ENCODE data around the gene NUP160.
"Not testable (repeated sequence)": the region's sequence is repeated elsewhere in the genome, so short reads cannot be mapped to it uniquely, and the experiment has no call there.

NUP160 gene

GRCh38 chr11:47765086-47765485, 83.1 kb downstream of the NUP160 start:
- Histone ChIP-seq H3K9me3 (ENCODE audit: control extremely low read depth in 1 of 5, control insufficient read depth in 4 of 5, insufficient read depth in 2 of 5, low read depth in 1 of 5, low read length in 4 of 5) (no peaks in the 10 kb centered on the region), H3K4me3 (ENCODE audit: control insufficient read depth in 1 of 7, extremely low read depth in 1 of 7, insufficient read depth in 4 of 7, low read depth in 2 of 7, low read length in 6 of 7) (peak overlapping the region in 3 of 7 experiments; percentile 39 to 94 (median 50)), H3K4me1 (ENCODE audit: control extremely low read depth in 1 of 4, control insufficient read depth in 4 of 4, insufficient read depth in 4 of 4, low read length in 3 of 4) (peaks cover 8 to 26% (median 21%) of the 10 kb centered on the region in 4 experiments), H3K36me3 (ENCODE audit: control insufficient read depth in 4 of 4, insufficient read depth in 4 of 4, low read length in 3 of 4) (peaks cover 7 to 45% (median 24%) of the 10 kb centered on the region in 4 experiments), H3K27me3 (replicated peaks in 2 of 5; ENCODE audit: control insufficient read depth in 4 of 5, insufficient read depth in 5 of 5, low read length in 4 of 5) (no peaks in the 10 kb centered on the region), H3K27ac (ENCODE audit: insufficient read depth in 1 of 2, low read depth in 1 of 2, low read length in 2 of 2, poor library complexity in 1 of 2, severe bottlenecking in 2 of 2) (peak overlapping the region in 1 of 2 experiments; percentile 46)
- no CpG with 5 or more reads among the region's 2 CpGs for WGBS (ENCODE audit: insufficient coverage)
- ChIA-PET CTCF (no interaction called here), POLR2A (interaction anchor here (0.6 kb wide), 2 partner anchors 9 to 155 kb away, joined by 3 to 9 read pairs; no protein-coding TSS in a partner anchor)
- no peak for DNase-seq

GRCh38 chr11:47759291-47759690, 88.9 kb downstream of the NUP160 start:
- ChIA-PET POLR2A (interaction anchor here (0.7 kb wide), 2 partner anchors 16 to 819 kb away, joined by 5 to 6 read pairs; no protein-coding TSS in a partner anchor), CTCF (interaction anchor here (0.6 kb wide), 1 partner anchor 464 kb away, joined by 3 read pairs; no protein-coding TSS in a partner anchor)
- H3K4me1 ChIP-seq (ENCODE audit: control extremely low read depth in 1 of 4, control insufficient read depth in 4 of 4, insufficient read depth in 4 of 4, low read length in 3 of 4); DNase-seq; H3K4me3 ChIP-seq (ENCODE audit: control insufficient read depth in 1 of 7, extremely low read depth in 1 of 7, insufficient read depth in 4 of 7, low read depth in 2 of 7, low read length in 6 of 7); H3K27me3 ChIP-seq (replicated peaks in 2 of 5; ENCODE audit: control insufficient read depth in 4 of 5, insufficient read depth in 5 of 5, low read length in 4 of 5); H3K27ac ChIP-seq (ENCODE audit: insufficient read depth in 1 of 2, low read depth in 1 of 2, low read length in 2 of 2, poor library complexity in 1 of 2, severe bottlenecking in 2 of 2); H3K9me3 ChIP-seq (ENCODE audit: control extremely low read depth in 1 of 5, control insufficient read depth in 4 of 5, insufficient read depth in 2 of 5, low read depth in 1 of 5, low read length in 4 of 5): not testable (repeated sequence)
- H3K36me3 ChIP-seq (ENCODE audit: control insufficient read depth in 4 of 4, insufficient read depth in 4 of 4, low read length in 3 of 4): peaks cover 16 to 73% (median 51%) of the 10 kb centered on the region in 4 experiments
- 91% methylated on average over 8 of the region's 11 CpGs for WGBS (ENCODE audit: insufficient coverage)

GRCh38 chr11:47756208-47756607, 91.9 kb downstream of the NUP160 start:
- no peak for DNase-seq
- ChIA-PET CTCF (interaction anchor here (1.2 kb wide), 1 partner anchor 37 kb away, joined by 3 read pairs; no protein-coding TSS in a partner anchor), POLR2A (no interaction called here)
- H3K27me3 ChIP-seq (replicated peaks in 2 of 5; ENCODE audit: control insufficient read depth in 4 of 5, insufficient read depth in 5 of 5, low read length in 4 of 5): no peaks in the 10 kb centered on the region
- peaks cover 16 to 78% (median 55%) of the 10 kb centered on the region in 4 experiments for H3K36me3 ChIP-seq (ENCODE audit: control insufficient read depth in 4 of 4, insufficient read depth in 4 of 4, low read length in 3 of 4)
- WGBS (ENCODE audit: insufficient coverage): 100% methylated on average over 3 of the region's 4 CpGs
- no peaks in the 10 kb centered on the region for H3K4me1 ChIP-seq (ENCODE audit: control extremely low read depth in 1 of 4, control insufficient read depth in 4 of 4, insufficient read depth in 4 of 4, low read length in 3 of 4)
- H3K27ac ChIP-seq (ENCODE audit: insufficient read depth in 1 of 2, low read depth in 1 of 2, low read length in 2 of 2, poor library complexity in 1 of 2, severe bottlenecking in 2 of 2): no peak overlapping the region
- H3K9me3 ChIP-seq (ENCODE audit: control extremely low read depth in 1 of 5, control insufficient read depth in 4 of 5, insufficient read depth in 2 of 5, low read depth in 1 of 5, low read length in 4 of 5): no peaks in the 10 kb centered on the region
- H3K4me3 ChIP-seq (ENCODE audit: control insufficient read depth in 1 of 7, extremely low read depth in 1 of 7, insufficient read depth in 4 of 7, low read depth in 2 of 7, low read length in 6 of 7): no peak overlapping the region

- WGBS (ENCODE audit: insufficient coverage): 100% methylated on average over 2 of the region's 5 CpGs
- Histone ChIP-seq H3K4me3 (ENCODE audit: control insufficient read depth in 1 of 7, extremely low read depth in 1 of 7, insufficient read depth in 4 of 7, low read depth in 2 of 7, low read length in 6 of 7) (no peak overlapping the region), H3K9me3 (ENCODE audit: control extremely low read depth in 1 of 5, control insufficient read depth in 4 of 5, insufficient read depth in 2 of 5, low read depth in 1 of 5, low read length in 4 of 5) (peaks cover 0 to 2% (median 0%) of the 10 kb centered on the region in 5 experiments), H3K27me3 (replicated peaks in 2 of 5; ENCODE audit: control insufficient read depth in 4 of 5, insufficient read depth in 5 of 5, low read length in 4 of 5) (no peaks in the 10 kb centered on the region), H3K4me1 (ENCODE audit: control extremely low read depth in 1 of 4, control insufficient read depth in 4 of 4, insufficient read depth in 4 of 4, low read length in 3 of 4) (no peaks in the 10 kb centered on the region), H3K27ac (ENCODE audit: insufficient read depth in 1 of 2, low read depth in 1 of 2, low read length in 2 of 2, poor library complexity in 1 of 2, severe bottlenecking in 2 of 2) (no peak overlapping the region), H3K36me3 (ENCODE audit: control insufficient read depth in 4 of 4, insufficient read depth in 4 of 4, low read length in 3 of 4) (peaks cover 21 to 86% (median 59%) of the 10 kb centered on the region in 4 experiments)
- ChIA-PET CTCF (no interaction called here), POLR2A (no interaction called here)
- no peak for DNase-seq
These were observed 97.4 kb downstream of the NUP160 start for GRCh38 chr11:47750725-47751124.

- H3K4me3 ChIP-seq (ENCODE audit: control insufficient read depth in 1 of 7, extremely low read depth in 1 of 7, insufficient read depth in 4 of 7, low read depth in 2 of 7, low read length in 6 of 7); H3K4me1 ChIP-seq (ENCODE audit: control extremely low read depth in 1 of 4, control insufficient read depth in 4 of 4, insufficient read depth in 4 of 4, low read length in 3 of 4); H3K27ac ChIP-seq (ENCODE audit: insufficient read depth in 1 of 2, low read depth in 1 of 2, low read length in 2 of 2, poor library complexity in 1 of 2, severe bottlenecking in 2 of 2); DNase-seq; H3K9me3 ChIP-seq (ENCODE audit: control extremely low read depth in 1 of 5, control insufficient read depth in 4 of 5, insufficient read depth in 2 of 5, low read depth in 1 of 5, low read length in 4 of 5); CTCF ChIA-PET; H3K27me3 ChIP-seq (replicated peaks in 2 of 5; ENCODE audit: control insufficient read depth in 4 of 5, insufficient read depth in 5 of 5, low read length in 4 of 5): not testable (repeated sequence)
- H3K36me3 ChIP-seq (ENCODE audit: control insufficient read depth in 4 of 4, insufficient read depth in 4 of 4, low read length in 3 of 4): peaks cover 35 to 90% (median 66%) of the 10 kb centered on the region in 4 experiments
- WGBS (ENCODE audit: insufficient coverage): 95% methylated on average over 5 of the region's 7 CpGs
- POLR2A ChIA-PET: interaction anchor here (1.0 kb wide), 1 partner anchor 11 kb away, joined by 3 read pairs; no protein-coding TSS in a partner anchor
These were observed 105.7 kb downstream of the NUP160 start for GRCh38 chr11:47742494-47742893.

GRCh38 chr11:47737817-47738216, 110.3 kb downstream of the NUP160 start:
- H3K27ac ChIP-seq (ENCODE audit: insufficient read depth in 1 of 2, low read depth in 1 of 2, low read length in 2 of 2, poor library complexity in 1 of 2, severe bottlenecking in 2 of 2); H3K9me3 ChIP-seq (ENCODE audit: control extremely low read depth in 1 of 5, control insufficient read depth in 4 of 5, insufficient read depth in 2 of 5, low read depth in 1 of 5, low read length in 4 of 5); H3K4me3 ChIP-seq (ENCODE audit: control insufficient read depth in 1 of 7, extremely low read depth in 1 of 7, insufficient read depth in 4 of 7, low read depth in 2 of 7, low read length in 6 of 7); H3K4me1 ChIP-seq (ENCODE audit: control extremely low read depth in 1 of 4, control insufficient read depth in 4 of 4, insufficient read depth in 4 of 4, low read length in 3 of 4); POLR2A ChIA-PET; CTCF ChIA-PET; H3K27me3 ChIP-seq (replicated peaks in 2 of 5; ENCODE audit: control insufficient read depth in 4 of 5, insufficient read depth in 5 of 5, low read length in 4 of 5); DNase-seq: not testable (repeated sequence)
- H3K36me3 ChIP-seq (ENCODE audit: control insufficient read depth in 4 of 4, insufficient read depth in 4 of 4, low read length in 3 of 4): peaks cover 22 to 81% (median 53%) of the 10 kb centered on the region in 4 experiments
- WGBS (ENCODE audit: insufficient coverage): 100% methylated on average over 3 of the region's 7 CpGs

- Histone ChIP-seq H3K27ac (ENCODE audit: insufficient read depth in 1 of 2, low read depth in 1 of 2, low read length in 2 of 2, poor library complexity in 1 of 2, severe bottlenecking in 2 of 2) (no peak overlapping the region), H3K36me3 (ENCODE audit: control insufficient read depth in 4 of 4, insufficient read depth in 4 of 4, low read length in 3 of 4) (peaks cover 34 to 89% (median 60%) of the 10 kb centered on the region in 4 experiments), H3K4me1 (ENCODE audit: control extremely low read depth in 1 of 4, control insufficient read depth in 4 of 4, insufficient read depth in 4 of 4, low read length in 3 of 4) (no peaks in the 10 kb centered on the region), H3K9me3 (ENCODE audit: control extremely low read depth in 1 of 5, control insufficient read depth in 4 of 5, insufficient read depth in 2 of 5, low read depth in 1 of 5, low read length in 4 of 5) (no peaks in the 10 kb centered on the region), H3K4me3 (ENCODE audit: control insufficient read depth in 1 of 7, extremely low read depth in 1 of 7, insufficient read depth in 4 of 7, low read depth in 2 of 7, low read length in 6 of 7) (no peak overlapping the region), H3K27me3 (replicated peaks in 2 of 5; ENCODE audit: control insufficient read depth in 4 of 5, insufficient read depth in 5 of 5, low read length in 4 of 5) (no peaks in the 10 kb centered on the region)
- ChIA-PET POLR2A (no interaction called here), CTCF (no interaction called here)
- WGBS (ENCODE audit: insufficient coverage): 98% methylated on average over 8 of the region's 10 CpGs
- DNase-seq: no peak
These were observed 115.9 kb downstream of the NUP160 start for GRCh38 chr11:47732271-47732670.

Measured in common myeloid progenitor, CD34-positive (primary cell).